Activated naive CD4-positive, alpha-beta T cell treated with Interleukin-2 at 50 U/mL for 16 hours (primary cell): ENCODE results near the gene RAB41.
"Not testable (repeated sequence)": the region's sequence is repeated elsewhere in the genome, so short reads cannot be mapped to it uniquely, and the experiment has no call there.

Experiments
- DNase-seq: peaks from one replicate; pipeline ENCODE4 v3.0.0-alpha.2; 2020

The RAB41 gene

DNA sequence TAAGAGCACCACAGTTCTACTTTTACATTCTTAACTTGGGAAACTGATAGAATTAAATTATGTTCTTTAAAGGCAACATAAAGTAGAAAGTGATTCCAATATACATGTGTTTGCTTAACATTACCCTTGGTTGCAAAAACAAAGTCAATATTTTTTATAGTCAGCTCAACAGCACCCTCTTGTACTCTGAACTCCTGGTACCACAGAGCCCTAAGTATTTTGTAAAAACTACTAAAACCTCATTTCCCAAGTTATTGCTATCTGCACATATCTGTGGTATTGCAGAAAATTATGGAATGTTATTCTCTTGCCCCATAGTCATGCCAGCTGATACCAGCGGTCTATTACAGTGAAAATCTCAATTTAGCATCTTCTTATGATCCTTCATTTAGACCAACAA lies 10.8 kb downstream of the RAB41 start:
- no peak for DNase-seq

DNA sequence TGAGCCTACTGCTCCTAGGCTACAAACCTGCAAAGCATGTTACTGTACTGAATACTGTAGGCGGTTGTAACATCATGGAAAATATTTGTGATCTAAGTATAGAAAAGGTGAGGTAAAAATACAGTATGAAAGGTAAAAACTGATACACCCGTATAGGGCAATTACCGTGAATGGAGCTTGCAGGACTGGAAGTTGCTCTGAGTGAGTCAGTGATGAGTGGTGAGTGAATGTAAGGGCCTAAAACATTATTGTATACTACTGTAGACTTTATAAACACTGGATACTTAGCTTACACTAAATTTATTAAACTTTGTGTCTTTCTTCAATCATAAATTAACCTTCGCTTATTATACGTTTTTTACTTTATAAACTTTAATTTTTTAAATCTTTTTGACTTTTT lies 11.6 kb downstream of the RAB41 start:
- no peak for DNase-seq

DNA sequence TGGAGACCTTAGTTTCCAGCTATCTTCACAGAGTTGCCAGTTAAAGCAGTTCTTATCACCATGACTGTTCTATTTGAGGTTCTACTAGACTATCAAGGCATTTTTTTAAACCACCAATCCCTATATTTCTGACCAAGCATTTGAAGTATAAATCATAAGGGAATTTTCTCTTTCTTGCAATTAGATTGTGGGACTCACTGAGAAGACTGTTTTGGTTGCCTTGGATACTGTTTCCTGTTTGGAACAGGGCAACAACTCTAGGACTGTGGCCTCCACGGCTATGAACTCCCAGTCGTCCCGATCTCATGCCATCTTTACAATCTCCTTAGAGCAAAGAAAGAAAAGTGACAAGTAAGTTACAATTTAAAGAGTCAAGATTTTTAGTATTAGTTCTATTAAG lies 19.7 kb downstream of the RAB41 start:
- DNase-seq = no peak

DNA sequence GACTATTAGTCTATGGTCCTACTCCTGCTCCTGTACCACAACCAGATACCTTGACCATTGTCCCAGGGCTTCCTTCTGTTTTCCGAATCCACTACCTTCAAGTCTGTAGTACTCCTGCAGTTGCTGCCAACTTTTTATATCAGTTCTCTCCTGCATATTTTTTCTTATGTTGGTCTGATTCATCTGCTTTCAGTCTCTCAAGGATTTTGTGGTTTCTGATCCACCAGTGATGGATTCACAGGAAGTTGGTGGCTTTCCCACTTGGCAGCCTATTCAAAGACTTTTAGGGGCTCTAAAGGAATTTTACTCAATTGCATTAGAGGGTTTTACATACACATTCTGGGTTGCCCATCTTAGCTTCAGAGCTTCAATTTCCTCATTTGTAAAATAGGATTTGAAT lies 31.5 kb downstream of the RAB41 start:
- no peak for DNase-seq

DNA sequence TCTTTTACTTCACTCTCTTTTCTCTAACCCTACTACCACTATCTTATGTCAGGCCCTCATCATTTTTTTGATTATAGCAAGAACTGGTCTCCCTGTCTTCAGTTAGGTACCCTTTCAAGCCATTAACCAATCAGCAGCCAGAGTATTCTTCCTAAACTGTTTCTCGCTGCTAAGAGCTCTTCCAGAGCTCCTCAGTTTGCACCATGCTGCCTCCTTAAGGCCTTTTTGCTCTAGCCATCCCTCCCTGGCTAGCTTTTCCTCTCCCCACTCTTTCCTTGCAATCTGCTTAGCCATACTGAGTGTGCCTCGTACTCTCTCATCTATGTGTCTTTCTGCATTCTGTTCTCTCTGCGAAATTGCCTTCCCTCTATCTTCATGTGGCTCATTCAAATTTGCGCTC lies 40.8 kb downstream of the RAB41 start:
- DNase-seq = no peak

DNA sequence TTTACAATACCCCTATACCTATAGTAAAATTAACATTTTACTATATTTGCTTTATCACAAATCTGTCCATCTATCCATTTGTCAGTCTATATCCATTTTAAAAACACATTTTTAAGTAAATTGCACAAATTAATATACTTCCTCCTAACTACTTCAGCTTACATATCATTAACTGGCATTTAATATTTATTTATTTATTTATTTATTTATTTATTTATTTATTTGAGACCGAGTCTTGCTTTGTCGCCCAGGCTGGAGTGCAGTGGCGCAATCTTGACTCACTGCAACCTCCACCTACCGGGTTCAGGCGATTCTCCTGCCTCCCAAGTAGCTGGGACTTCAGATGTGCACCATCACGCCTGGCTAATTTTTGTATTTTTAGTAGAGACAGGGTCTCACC lies 41.7 kb downstream of the RAB41 start:
- DNase-seq = not testable (repeated sequence)

DNA sequence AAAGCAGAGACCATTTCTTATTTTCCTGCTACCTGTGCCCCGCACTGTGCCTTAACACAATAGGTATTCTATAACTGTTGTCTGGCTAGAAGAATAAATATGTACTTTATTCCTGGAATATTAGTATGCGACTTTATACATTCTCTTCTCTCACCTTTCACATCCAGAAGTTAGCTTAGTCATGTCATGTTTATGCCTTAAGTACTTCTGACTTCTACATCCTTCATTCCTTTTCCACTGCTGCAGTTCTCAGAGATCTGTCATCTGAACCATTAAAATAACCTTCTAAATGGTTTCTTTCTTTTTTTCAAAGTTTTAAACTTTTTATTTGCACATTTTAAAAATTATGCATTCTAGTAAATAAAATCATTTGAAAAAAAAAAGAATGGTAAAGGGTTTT lies 42.4 kb downstream of the RAB41 start:
- DNase-seq = no peak

DNA sequence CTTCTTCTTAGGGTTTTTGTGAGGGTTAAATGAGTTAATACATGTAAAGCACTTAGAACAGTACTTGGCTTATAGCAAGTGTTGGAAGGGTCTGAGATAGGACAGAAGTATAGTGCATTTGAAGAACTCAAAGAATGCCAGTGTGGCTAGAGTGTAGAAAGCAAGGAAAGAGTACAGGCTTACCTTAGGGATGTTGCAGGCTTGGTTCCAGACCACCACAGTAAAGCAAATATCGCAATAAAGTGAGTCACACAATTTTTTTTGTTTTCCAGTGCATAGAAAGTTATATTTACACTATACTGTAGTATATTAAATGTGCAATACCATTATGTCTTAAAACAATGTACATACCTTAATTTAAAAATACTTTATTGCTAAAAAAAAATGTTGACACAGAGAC lies 49.2 kb downstream of the RAB41 start:
- DNase-seq = no peak

DNA sequence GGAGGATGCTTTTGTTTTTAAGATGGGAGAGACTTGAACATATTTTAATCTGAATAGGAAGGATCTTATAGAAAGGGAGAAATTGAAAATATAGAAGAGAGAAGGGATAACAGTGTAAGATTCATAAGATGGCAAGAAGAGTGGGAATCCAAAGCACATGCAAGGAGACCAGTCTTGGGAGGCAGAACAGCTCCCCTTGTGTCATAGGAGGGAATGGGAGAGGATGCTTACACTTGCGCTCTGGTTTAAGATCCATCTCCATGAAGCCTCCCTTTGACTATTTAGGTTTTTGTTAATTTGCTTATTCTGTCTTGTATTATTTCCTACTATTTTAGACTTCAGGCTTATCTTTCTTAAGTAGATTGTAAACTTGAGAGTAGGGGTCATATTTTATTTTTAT lies 50.6 kb downstream of the RAB41 start:
- DNase-seq = no peak
